Epithelial cell of prostate (primary cell): Measurements from ENCODE around the gene E2F7.

Experiments used
- DNase-seq: peaks from one replicate; pipeline ENCODE4 v3.0.0-alpha.2; 2011; ENCODE audit warnings: low read depth, low spot score
- H3K27ac ChIP-seq: fragments of 450-650 bp; 2 replicates; pipeline ENCODE4 v1.5.1; 2017; ENCODE audit warnings: mild to moderate bottlenecking

Gene E2F7

DNA sequence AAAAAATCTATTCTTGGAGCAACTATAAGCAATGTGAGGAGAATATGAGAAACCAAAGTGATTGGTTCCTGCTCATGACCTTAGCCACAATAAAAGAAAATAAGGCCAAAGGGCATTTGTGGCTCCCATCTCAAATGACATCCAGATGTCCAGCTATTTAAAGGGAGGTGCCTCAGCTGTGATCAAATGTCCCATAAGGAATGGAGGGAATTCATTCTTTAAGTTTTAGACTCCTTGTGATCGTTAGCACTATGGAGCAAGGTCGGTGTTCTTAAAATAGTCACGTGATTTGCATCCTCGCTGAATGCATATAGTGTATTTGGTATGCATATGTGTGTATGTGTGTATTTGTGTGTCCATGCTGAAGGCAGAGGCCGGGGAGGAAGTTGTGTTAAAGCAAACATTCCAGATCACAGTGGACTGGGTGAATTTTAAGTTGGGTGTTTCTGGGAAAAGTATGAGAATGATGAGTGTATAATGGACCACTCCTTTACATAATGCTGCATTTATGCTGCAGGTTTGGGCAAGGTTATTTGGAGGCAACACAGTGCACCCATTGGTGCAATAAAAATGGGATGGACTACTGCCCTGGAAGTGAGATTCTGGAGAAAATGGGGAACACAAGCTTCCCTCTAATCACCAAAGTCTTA lies 5.6 kb upstream of the E2F7 start:
- no peak overlapping the region for H3K27ac ChIP-seq
- no peak for DNase-seq

GRCh38 chr12:77070382-77070781 lies 5.0 kb upstream of the E2F7 start:
- H3K27ac ChIP-seq, result no peak overlapping the region
- DNase-seq, result no peak

- no peak for DNase-seq
- peak overlapping the region; percentile 85 for H3K27ac ChIP-seq
These were observed 441 bp downstream of the E2F7 start for GRCh38 chr12:77064896-77065360.

DNA sequence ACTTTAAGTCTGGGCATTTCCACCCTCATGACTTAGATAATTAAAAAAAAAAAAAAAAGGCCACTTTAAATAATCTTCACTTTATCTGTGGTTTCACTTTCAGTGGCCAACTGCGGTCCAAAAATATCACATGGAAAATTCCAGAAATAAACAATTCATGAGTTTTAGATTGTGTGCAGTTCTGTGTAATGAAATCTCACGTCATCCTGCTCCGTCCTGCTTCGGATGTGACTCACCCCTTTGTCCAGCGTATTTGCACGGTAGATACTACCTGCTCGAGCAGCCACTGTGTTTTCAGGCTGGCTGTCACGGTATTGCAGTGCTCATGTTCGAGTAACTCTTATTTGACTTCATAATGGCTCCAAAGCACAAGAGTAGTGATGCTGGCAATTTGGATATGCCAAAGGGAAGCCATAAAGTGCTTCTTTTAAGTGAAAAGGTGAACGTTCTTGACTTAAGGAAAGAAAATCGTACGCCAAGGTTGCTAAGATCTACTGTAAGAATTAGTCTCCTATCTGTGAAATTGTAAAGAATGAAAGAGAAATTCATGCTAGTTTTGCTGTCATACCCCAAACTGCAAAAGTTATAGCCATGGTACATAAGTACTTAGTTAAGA lies 2.4 kb downstream of the E2F7 start:
- no peak for DNase-seq
- peak overlapping the region; percentile 85 for H3K27ac ChIP-seq

- peak overlapping the region; percentile 85 for H3K27ac ChIP-seq
- no peak for DNase-seq
These were observed 3.0 kb downstream of the E2F7 start for GRCh38 chr12:77062396-77062795.

- peak overlapping the region; percentile 85 for H3K27ac ChIP-seq
- DNase-seq, result no peak
These were observed 4.5 kb downstream of the E2F7 start for GRCh38 chr12:77060883-77061240.

GRCh38 chr12:77060136-77060882 lies 5.1 kb downstream of the E2F7 start:
- DNase-seq, result no peak
- peak overlapping the region; percentile 85 for H3K27ac ChIP-seq

DNA sequence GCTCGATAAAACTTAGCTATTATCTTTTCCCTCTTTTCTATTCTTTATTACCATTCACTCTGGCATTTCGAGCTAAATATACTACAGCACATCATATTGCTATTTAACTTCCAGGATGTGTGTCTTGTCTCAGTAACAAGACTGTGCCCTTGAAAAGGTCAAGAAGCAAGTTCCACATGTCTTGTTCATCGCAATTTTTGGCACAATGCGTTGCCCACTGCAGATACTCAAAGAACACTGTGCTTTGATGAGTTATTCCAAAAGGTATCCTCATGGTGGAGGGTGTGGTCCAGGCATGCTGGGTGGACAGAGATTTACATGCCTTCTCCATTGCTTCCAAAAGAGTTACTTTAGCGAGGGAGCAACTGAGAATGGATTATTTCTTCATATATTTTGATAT lies 6.6 kb downstream of the E2F7 start:
- DNase-seq, result no peak

GRCh38 chr12:77054851-77055250 lies 10.5 kb downstream of the E2F7 start:
- no peak overlapping the region for H3K27ac ChIP-seq
- DNase-seq, result no peak

More for the DNA sequence above, 6.6 kb downstream of the E2F7 start:
- H3K27ac ChIP-seq, result peak overlapping the region; percentile 85

GRCh38 chr12:77053259-77053658 lies 12.1 kb downstream of the E2F7 start:
- no peak overlapping the region for H3K27ac ChIP-seq
- DNase-seq, result no peak

DNA sequence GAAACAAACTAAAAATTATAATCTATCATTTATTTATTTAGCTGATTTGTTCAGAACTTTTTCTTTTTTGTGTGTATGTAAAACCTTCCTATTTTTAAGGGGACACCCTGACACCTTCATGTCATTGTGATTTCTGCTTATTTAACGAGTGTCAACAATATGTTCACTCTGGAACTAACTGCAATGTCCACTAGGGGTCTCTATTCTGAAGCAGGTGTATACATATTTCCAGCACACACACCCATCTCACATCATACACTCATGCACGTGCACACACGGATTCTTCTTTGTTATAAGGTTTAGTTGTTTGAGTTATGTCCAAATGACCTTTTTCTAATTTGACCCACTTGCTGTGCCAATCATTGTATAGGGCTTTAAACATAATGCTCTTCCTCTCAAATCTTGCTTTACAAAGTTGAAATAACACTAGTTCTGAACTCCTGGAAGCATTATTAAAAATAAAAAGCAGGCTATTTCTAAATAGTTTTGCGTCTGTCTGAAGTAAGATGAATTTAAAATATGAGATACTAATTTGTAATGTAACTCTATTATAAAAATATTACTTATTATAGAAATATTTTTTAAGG lies 15.5 kb downstream of the E2F7 start:
- no peak for DNase-seq
- no peak overlapping the region for H3K27ac ChIP-seq

DNA sequence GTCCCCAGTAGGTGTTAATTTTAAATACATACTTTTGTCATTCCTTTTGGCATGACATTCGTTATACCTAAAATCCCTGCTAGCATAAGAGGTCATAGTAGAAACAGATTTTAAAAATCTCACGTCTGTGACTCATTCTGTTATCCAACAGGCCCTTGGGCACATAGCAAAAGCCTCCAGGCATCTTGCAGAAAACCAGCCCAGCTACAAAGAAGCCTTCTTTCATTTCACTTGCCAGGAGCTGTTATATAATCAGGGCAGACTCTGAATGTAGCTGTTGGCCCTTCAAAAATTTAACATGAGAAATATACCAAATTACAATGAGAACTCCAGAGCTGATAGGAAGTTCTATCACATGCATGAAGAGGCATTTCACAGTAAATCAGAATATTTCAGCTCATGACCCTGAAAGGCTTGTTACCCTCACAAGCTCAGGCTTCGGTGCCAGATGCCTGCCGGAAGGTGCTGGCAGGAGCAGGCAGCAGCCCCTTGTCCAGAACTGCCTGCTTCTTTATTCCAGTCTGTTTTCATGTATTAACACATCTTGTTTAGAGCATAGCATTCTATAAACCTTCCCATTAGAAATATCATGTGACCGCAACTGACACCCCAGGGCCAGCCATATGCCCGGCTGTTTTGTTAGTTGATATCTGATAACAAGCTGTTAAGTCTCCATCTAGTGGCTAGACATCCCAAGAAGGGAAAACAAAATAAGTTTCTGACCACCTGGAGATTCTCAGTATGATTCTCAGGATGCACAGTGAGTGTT lies 17.8 kb downstream of the E2F7 start:
- no peak for DNase-seq
- no peak overlapping the region for H3K27ac ChIP-seq

DNA sequence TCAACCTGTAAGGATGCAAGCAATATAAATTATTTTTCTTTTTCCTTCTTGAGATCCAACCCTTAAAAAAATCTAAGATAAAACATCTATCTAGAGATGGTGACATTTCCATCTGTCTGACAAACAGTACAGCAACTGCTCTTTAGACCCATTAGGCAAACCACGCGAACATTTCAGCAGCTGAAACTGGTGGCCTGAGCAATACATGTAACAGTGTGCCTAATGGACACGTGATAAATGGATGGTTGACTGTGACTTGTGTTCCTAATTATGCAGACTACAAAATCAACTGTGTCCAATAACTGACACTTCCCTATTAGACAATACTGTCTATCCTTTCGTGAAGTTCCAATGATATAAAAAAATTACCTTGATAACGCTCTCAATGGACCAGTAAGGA lies 18.9 kb downstream of the E2F7 start:
- DNase-seq, result no peak
- no peak overlapping the region for H3K27ac ChIP-seq

GRCh38 chr12:77045183-77045582 lies 20.2 kb downstream of the E2F7 start:
- no peak overlapping the region for H3K27ac ChIP-seq
- no peak for DNase-seq

DNA sequence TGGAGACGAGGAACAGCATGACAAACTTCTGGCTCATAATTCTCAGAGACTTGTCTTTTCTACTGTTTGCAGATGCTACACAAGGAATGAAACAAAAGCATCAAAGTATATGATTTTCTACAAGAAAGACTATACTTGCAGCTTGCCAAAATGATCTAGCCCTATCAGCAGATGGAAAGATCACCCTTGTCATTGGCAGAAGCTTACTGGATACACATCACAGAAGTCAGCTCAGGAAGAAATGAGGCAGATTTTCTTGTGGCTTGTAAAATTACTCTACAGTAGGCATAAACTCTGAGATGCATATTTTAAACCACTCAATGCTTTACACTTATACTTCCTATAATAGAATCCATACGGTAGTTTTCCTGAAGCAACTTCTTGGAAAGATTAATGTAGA lies 20.6 kb downstream of the E2F7 start:
- DNase-seq, result no peak
- no peak overlapping the region for H3K27ac ChIP-seq

GRCh38 chr12:77042833-77043232 lies 22.5 kb downstream of the E2F7 start:
- no peak for DNase-seq
- no peak overlapping the region for H3K27ac ChIP-seq

DNA sequence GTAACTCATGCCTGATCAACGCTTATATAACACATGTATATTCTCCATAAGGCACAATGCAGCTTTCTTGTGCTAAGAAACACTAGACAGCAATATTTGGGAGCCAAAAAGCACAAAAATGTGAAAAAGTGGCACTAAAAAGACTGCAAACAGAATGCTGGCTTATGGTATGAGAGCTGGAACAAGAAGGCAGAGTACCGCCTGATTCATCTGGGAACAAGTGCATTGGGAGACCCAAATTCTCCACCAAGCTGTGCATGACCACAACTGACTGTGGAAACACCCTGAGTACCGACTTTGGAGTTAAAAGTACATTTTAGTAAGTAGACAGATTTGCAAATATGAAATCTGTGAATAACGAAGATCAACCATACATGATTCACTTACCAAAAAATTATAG lies 25.1 kb downstream of the E2F7 start:
- DNase-seq, result no peak
- H3K27ac ChIP-seq, result no peak overlapping the region

- peak overlapping the region; percentile 94 for H3K27ac ChIP-seq
- no peak for DNase-seq
These were observed 30.1 kb downstream of the E2F7 start for GRCh38 chr12:77035226-77035625.

- H3K27ac ChIP-seq, result peak overlapping the region; percentile 94
- no peak for DNase-seq
These were observed 31.5 kb downstream of the E2F7 start for GRCh38 chr12:77033658-77034536.
